ENCODE measurements around the gene CCL28. TPM values are rescaled to one million over a fixed set of nuclear protein-coding genes. Genes with fewer than 3 reads are reported as not detected.
A peak's percentile ranks its signal among the peaks of the same experiment; 100 is the strongest.

CCL28 gene
- total RNA-seq, 2 experiments from 2014 or later: not detected

DNA sequence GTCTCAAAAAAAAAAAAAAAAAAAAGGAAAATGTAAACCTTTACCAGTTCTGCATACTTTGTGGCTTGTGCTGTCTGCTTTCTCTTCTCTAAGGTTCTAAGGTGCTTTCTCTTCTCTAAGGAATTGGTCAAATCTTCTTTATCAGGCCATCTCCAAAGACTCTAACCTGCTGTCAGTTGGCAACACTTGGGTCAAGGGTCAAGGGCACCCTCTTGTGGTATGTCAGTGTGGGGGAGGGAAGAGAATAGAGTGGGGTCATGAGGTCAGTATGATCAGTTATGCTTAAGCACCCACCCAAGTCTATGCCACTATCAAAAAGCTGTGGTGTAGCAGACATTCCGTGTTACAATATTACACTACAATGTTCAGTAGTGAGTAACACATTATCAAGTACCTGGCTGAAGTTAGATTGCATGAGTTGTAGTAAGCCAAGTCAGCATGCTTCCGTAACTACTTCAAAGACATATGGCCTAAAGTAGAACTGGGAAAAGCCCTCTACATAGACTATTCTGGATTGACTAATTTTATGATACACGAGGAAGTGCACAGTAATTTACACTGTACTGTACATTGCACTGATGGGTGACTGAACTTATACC lies 25.0 kb upstream of the CCL28 start:
- Histone ChIP-seq H3K9me3 (ENCODE audit: low read length) (no peaks in the 10 kb centered on the region), H4K20me1 (ENCODE audit: insufficient read depth, low read length) (no peaks in the 10 kb centered on the region), H3K79me2 (ENCODE audit: insufficient read depth, low read depth, low read length) (no peaks in the 10 kb centered on the region), H3K4me1 (ENCODE audit: insufficient read depth, low read length, poor library complexity, severe bottlenecking) (no peaks in the 10 kb centered on the region), H3K36me3 (ENCODE audit: insufficient read depth, low read length) (no peaks in the 10 kb centered on the region), H3K9me2 (ENCODE audit: insufficient read depth, low read length) (no peaks in the 10 kb centered on the region), H3K4me2 (ENCODE audit: low read length) (no peak overlapping the region), H3K27ac (ENCODE audit: low read depth, low read length, poor library complexity, severe bottlenecking) (no peak overlapping the region), H2AFZ (ENCODE audit: low read length) (no peak overlapping the region), H3K4me3 (ENCODE audit: low read depth, low read length, poor library complexity, severe bottlenecking) (no peak overlapping the region)
- BruUV-seq (replicated peaks): no TSS peak
- POLR2A ChIA-PET: interaction anchor here (0.7 to 1.5 kb wide), 2 partner anchors 47 to 857 kb away, joined by 3 to 5 read pairs; partner anchors contain the start of gene TMEM267
- CTCF ChIA-PET (ENCODE audit: unreplicated experiment): no interaction called here
- intact Hi-C loops (cut with micrococcal nuclease; ENCODE audit: unreplicated experiment): no loop called here
- TF ChIP-seq, protein P1, sequence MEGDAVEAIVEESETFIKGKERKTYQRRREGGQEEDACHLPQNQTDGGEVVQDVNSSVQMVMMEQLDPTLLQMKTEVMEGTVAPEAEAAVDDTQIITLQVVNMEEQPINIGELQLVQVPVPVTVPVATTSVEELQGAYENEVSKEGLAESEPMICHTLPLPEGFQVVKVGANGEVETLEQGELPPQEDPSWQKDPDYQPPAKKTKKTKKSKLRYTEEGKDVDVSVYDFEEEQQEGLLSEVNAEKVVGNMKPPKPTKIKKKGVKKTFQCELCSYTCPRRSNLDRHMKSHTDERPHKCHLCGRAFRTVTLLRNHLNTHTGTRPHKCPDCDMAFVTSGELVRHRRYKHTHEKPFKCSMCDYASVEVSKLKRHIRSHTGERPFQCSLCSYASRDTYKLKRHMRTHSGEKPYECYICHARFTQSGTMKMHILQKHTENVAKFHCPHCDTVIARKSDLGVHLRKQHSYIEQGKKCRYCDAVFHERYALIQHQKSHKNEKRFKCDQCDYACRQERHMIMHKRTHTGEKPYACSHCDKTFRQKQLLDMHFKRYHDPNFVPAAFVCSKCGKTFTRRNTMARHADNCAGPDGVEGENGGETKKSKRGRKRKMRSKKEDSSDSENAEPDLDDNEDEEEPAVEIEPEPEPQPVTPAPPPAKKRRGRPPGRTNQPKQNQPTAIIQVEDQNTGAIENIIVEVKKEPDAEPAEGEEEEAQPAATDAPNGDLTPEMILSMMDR (conservative IDR thresholded peaks at IDR 0.05; ENCODE audit: low read length): peak; percentile 36
- TF ChIP-seq EZH2phosphoT487 (IDR thresholded peaks at IDR 0.05; ENCODE audit: borderline replicate concordance, low read depth, low read length): no peak
- no peak for DNase-seq (ENCODE audit: low spot score)

DNA sequence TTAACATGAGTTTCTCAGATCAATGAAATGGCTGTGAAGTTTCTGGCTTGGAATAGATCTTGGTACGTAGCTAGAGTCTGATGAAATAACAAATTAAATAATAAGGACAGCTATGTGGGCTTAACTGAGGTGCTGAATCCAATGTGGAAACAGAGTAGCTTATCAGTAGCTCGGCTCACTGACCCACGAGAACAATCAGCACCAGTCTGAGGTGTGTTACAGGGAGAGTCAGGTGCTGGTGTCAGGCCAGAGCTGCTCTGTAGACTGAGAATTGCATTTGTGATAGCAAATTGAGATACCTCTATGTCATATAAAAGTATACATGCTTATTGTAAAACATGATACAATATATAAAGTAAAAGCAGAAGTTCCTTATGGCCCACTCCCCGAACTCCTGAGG lies 21.2 kb upstream of the CCL28 start:
- TF ChIP-seq EZH2phosphoT487 (IDR thresholded peaks at IDR 0.05; ENCODE audit: borderline replicate concordance, low read depth, low read length): no peak
- TF ChIP-seq, protein P1 (conservative IDR thresholded peaks at IDR 0.05; ENCODE audit: low read length): no peak
- Histone ChIP-seq H3K36me3 (ENCODE audit: insufficient read depth, low read length) (no peaks in the 10 kb centered on the region), H3K79me2 (ENCODE audit: insufficient read depth, low read depth, low read length) (no peaks in the 10 kb centered on the region), H3K9me2 (ENCODE audit: insufficient read depth, low read length) (no peaks in the 10 kb centered on the region), H3K9me3 (ENCODE audit: low read length) (no peaks in the 10 kb centered on the region), H4K20me1 (ENCODE audit: insufficient read depth, low read length) (no peaks in the 10 kb centered on the region), H3K4me1 (ENCODE audit: insufficient read depth, low read length, poor library complexity, severe bottlenecking) (no peaks in the 10 kb centered on the region), H3K4me3 (ENCODE audit: low read depth, low read length, poor library complexity, severe bottlenecking) (no peak overlapping the region), H3K27ac (ENCODE audit: low read depth, low read length, poor library complexity, severe bottlenecking) (no peak overlapping the region), H2AFZ (ENCODE audit: low read length) (no peak overlapping the region), H3K4me2 (ENCODE audit: low read length) (no peak overlapping the region)
- POLR2A ChIA-PET: interaction anchor here (1.2 kb wide), 1 partner anchor 22 kb away, joined by 3 read pairs; no protein-coding TSS in a partner anchor
- DNase-seq (ENCODE audit: low spot score): no peak
- CTCF ChIA-PET (ENCODE audit: unreplicated experiment): no interaction called here
- intact Hi-C loops (cut with micrococcal nuclease; ENCODE audit: unreplicated experiment): no loop called here
- BruUV-seq (replicated peaks): no TSS peak
